GM12878 (cell line): ENCODE measurements around the gene OR13G1. TPM values are rescaled to one million over a fixed set of nuclear protein-coding genes. Genes with fewer than 3 reads are reported as not detected.

ENCODE experiments used
- ATAC-seq: fragments of 200-7000 bp; cut with Tn5 transposase; 3 replicates; pipeline ENCODE4 v1.9.1; 2020; ENCODE audit warnings: mild to moderate bottlenecking, moderate library complexity
- BruUV-seq: library from RNA; stranded (reverse); fragments of 400-500 nt; replicated peaks from 2 replicates; lab custom pipeline; 2021; lab: Mats Ljungman, UMichigan
- CTCF ChIA-PET: fragments of 300-600 bp; sonication (Branson Sonifier 250); formaldehyde crosslinking; extraction: SDS; loops from one replicate; lab custom pipeline; 2021; ENCODE audit warnings: inconsistent platforms; lab: Yijun Ruan, JAX
- POLR2A ChIA-PET: fragments of 350-600 bp; formaldehyde crosslinking; extraction: SDS; loops from one replicate; lab custom pipeline; 2021; ENCODE audit warnings: inconsistent platforms; lab: Charles Lee
- RAD21 ChIA-PET: fragments of 300-600 bp; sonication (Branson Sonifier 250); formaldehyde crosslinking; loops from one replicate; lab custom pipeline; 2023; ENCODE audit warnings: antibody characterized with exemption; ENCODE audit not compliant: unreplicated experiment; lab: Charles Lee
- SMC1A ChIA-PET: fragments of 300-600 bp; sonication (Branson Sonifier 250); formaldehyde crosslinking; loops from one replicate; lab custom pipeline; 2023; ENCODE audit not compliant: unreplicated experiment, uncharacterized antibody; lab: Charles Lee
- DNase-seq: peaks from one replicate; pipeline ENCODE4 v3.0.0-alpha.2; 2011; ENCODE audit warnings: low read depth, low spot score
- FAIRE-seq: peaks from 3 replicates; lab custom pipeline; 2011; peaks lifted over from hg19 to GRCh38; lab: Jason Lieb, UNC
- H2AFZ ChIP-seq: 2 replicates; pipeline ENCODE4 v1.6.0; 2011; ENCODE audit warnings: low read depth, low read length, control low read depth; ENCODE audit not compliant: control insufficient read depth
- H3K27ac ChIP-seq: 2 replicates; pipeline ENCODE4 v1.5.1; 2011; ENCODE audit warnings: control low read depth; ENCODE audit not compliant: control insufficient read depth, insufficient read depth
- H3K27me3 ChIP-seq, 2 experiments: replicated peaks in 1 of 2; 2 replicates each; pipeline versions ENCODE4 v1.6.0 to v1.6.1; 2011; ENCODE audit warnings: low read length in 1 of 2; ENCODE audit not compliant: control insufficient read depth in 2 of 2, insufficient read depth in 2 of 2
- H3K36me3 ChIP-seq, 2 experiments: 2 replicates each; pipeline ENCODE4 v1.5.1; 2011; ENCODE audit warnings: low read length in 1 of 2; ENCODE audit not compliant: control insufficient read depth in 2 of 2, insufficient read depth in 2 of 2
- H3K4me1 ChIP-seq: 2 replicates; pipeline ENCODE4 v1.6.1; 2011; ENCODE audit warnings: mild to moderate bottlenecking, low read length, moderate library complexity, mixed read lengths; ENCODE audit not compliant: control insufficient read depth, insufficient read depth
- H3K4me2 ChIP-seq: 2 replicates; pipeline ENCODE4 v1.6.0; 2011; ENCODE audit warnings: control low read depth; ENCODE audit not compliant: control insufficient read depth, insufficient read depth
- H3K4me3 ChIP-seq: fragments of 200-600 bp; sonication (generic); 2 replicates; pipeline ENCODE4 v1.5.1; 2016
- H3K79me2 ChIP-seq: 2 replicates; pipeline ENCODE4 v1.6.0; 2011; ENCODE audit warnings: low read length; ENCODE audit not compliant: control insufficient read depth, insufficient read depth
- H3K9ac ChIP-seq: 2 replicates; pipeline ENCODE4 v1.8.0; 2011; ENCODE audit warnings: low read length, control low read depth, mixed read lengths; ENCODE audit not compliant: control insufficient read depth, insufficient read depth
- H3K9me3 ChIP-seq: replicated peaks from 3 replicates; pipeline ENCODE4 v1.5.1; 2011; ENCODE audit warnings: mild to moderate bottlenecking, low read length; ENCODE audit not compliant: control insufficient read depth, insufficient read depth
- H4K20me1 ChIP-seq: 2 replicates; pipeline ENCODE4 v1.6.0; 2011; ENCODE audit not compliant: control insufficient read depth, insufficient read depth
- BRCA1 ChIP-seq: IDR thresholded peaks from 2 replicates; pipeline ENCODE4 v1.6.1; 2011; ENCODE audit warnings: low read depth, low read length, improper control_type of control experiment
- CBX5 ChIP-seq: sonication (generic); IDR thresholded peaks from 2 replicates; pipeline ENCODE4 v1.6.1; 2016; ENCODE audit warnings: low read depth, moderate library complexity, mild to moderate bottlenecking, inconsistent platforms
- CHD1 ChIP-seq: IDR thresholded peaks from 2 replicates; pipeline ENCODE4 v1.6.1; 2012; ENCODE audit warnings: low read depth, low read length, improper control_type of control experiment
- KLF5 ChIP-seq: fragments of 450-650 bp; IDR thresholded peaks from 2 replicates; pipeline ENCODE4 v1.6.1; 2014; ENCODE audit warnings: mild to moderate bottlenecking; ENCODE audit not compliant: partially characterized antibody
- MTA2 ChIP-seq: fragments of 450-650 bp; IDR thresholded peaks from 2 replicates; pipeline ENCODE4 v1.6.1; 2016; ENCODE audit warnings: low read depth, mild to moderate bottlenecking, moderate library complexity
- MYC ChIP-seq: IDR thresholded peaks from 2 replicates; pipeline ENCODE4 v1.6.1; 2011; ENCODE audit warnings: mild to moderate bottlenecking, low read length, moderate library complexity, inconsistent platforms; ENCODE audit not compliant: insufficient read depth, insufficient replicate concordance, insufficient read length, severe bottlenecking
- NBN ChIP-seq: fragments of 450-650 bp; IDR thresholded peaks from 2 replicates; pipeline ENCODE4 v1.6.1; 2016
- RAD21 ChIP-seq: IDR thresholded peaks from 2 replicates; pipeline ENCODE4 v1.6.1; 2011; ENCODE audit warnings: mild to moderate bottlenecking, low read depth, low read length, moderate library complexity; ENCODE audit not compliant: insufficient read depth
- RB1 ChIP-seq: fragments of 450-650 bp; formaldehyde crosslinking; IDR thresholded peaks from 2 replicates; pipeline ENCODE4 v1.6.1; 2017; ENCODE audit warnings: mild to moderate bottlenecking, borderline replicate concordance
- SIX5 ChIP-seq: IDR thresholded peaks from 2 replicates; pipeline ENCODE4 v1.6.1; 2011; ENCODE audit warnings: mild to moderate bottlenecking, low read depth, low read length, moderate library complexity; ENCODE audit not compliant: severe bottlenecking
- SP1 ChIP-seq: IDR thresholded peaks from one replicate; pipeline ENCODE4 v1.6.1; 2011; ENCODE audit warnings: low read depth, low read length
- SREBF2 ChIP-seq: IDR thresholded peaks from 2 replicates; pipeline ENCODE4 v1.6.1; 2012; ENCODE audit warnings: mild to moderate bottlenecking, low read length
- ZNF217 ChIP-seq: fragments of 450-650 bp; IDR thresholded peaks from 2 replicates; pipeline ENCODE4 v1.6.1; 2017; ENCODE audit warnings: antibody characterized with exemption, mild to moderate bottlenecking
- ZSCAN29 ChIP-seq: fragments of 450-650 bp; IDR thresholded peaks from 2 replicates; pipeline ENCODE4 v1.6.1; 2017; ENCODE audit warnings: mild to moderate bottlenecking, moderate library complexity
- WGBS: methylation state at CpG from one replicate; pipeline ENCODE4 v1.1.6; 2016; ENCODE audit warnings: low lambda C conversion rate; ENCODE audit not compliant: insufficient replicate concordance, insufficient coverage; ENCODE audit errors: missing lambda C conversion rate; 5-methylcytosine and 5-hydroxymethylcytosine counted together
- in situ Hi-C: fragments of 300-500 bp; cut with MboI; formaldehyde crosslinking; loops from 9 replicates; pipeline ENCODE4 v1.14.3; 2018; ENCODE audit warnings: mixed read lengths
- intact Hi-C: fragments of 100-400 bp; cut with micrococcal nuclease; formaldehyde crosslinking; loops from one replicate; pipeline ENCODE4 v1.14.2; 2022; ENCODE audit not compliant: unreplicated experiment
- polyA plus RNA-seq, 11 experiments: library from polyadenylated mRNA; depleted of rRNA in 4 of 11; unstranded in 6 of 11; stranded (reverse) in 5 of 11; fragments of >200 nt; fragmentation: Nextera tagmentation in 4 of 11; fragmentation: Illumina TruSeq in 1 of 11; extraction: Ambion mirVana in 4 of 11; extraction: Trizol in 1 of 11; gene quantifications; 1 replicate in 1 of 11; 2 replicates in 10 of 11; pipeline versions ENCODE4 v1.2.1 to v1.2.3, GENCODE V29; 2011 to 2016; ENCODE audit warnings: inconsistent platforms in 2 of 11, missing spikeins in 2 of 11, low read depth in 1 of 11
- total RNA-seq, 4 experiments: library from RNA; depleted of rRNA in 3 of 4; stranded (reverse); fragments of >200 nt in 3 of 4; fragmentation: Illumina TruSeq in 1 of 4; extraction: Trizol in 1 of 4; gene quantifications; 2 replicates each; pipeline versions ENCODE4 v1.2.1 to v1.2.3, GENCODE V29; 2013 to 2021
- TF ChIP-seq, protein P1 (sequence below): IDR thresholded peaks from 2 replicates; pipeline ENCODE4 v1.6.1; 2011; ENCODE audit warnings: low read depth, low read length, improper control_type of control experiment, borderline replicate concordance
- TF ChIP-seq, protein P2 (sequence below): fragments of 450-650 bp; IDR thresholded peaks from 2 replicates; pipeline ENCODE4 v1.6.1; 2017; ENCODE audit warnings: mild to moderate bottlenecking, moderate library complexity
- TF ChIP-seq, protein P3 (sequence below): IDR thresholded peaks from 2 replicates; pipeline ENCODE4 v1.6.1; 2012; ENCODE audit warnings: low read depth, low read length, improper control_type of control experiment

The OR13G1 gene
- total and polyA plus RNA-seq, 10 of the 15 experiments (the other 5 are each of a cell fraction or from before 2014, with no cell fraction given): not detected

DNA sequence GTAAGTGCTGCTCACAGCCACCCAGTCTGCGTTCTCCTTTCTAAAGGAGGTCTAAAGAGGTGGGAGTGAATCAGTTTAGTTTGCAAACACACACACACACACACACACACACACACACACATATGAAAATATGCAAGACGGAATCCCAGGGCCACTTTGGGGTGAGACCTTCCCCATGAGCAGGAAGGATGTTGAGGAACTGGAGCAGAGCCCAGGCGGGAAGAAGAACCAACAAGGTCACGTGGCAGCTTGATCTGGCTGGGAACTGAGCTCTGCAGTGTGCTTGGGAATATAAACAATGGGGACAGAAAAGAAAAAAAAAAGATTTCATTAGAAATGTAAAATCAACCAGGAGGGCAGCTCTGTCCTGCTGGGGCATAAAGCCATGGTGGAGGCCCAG is 41.5 kb downstream of the OR13G1 start (continued):
- no peak for TF ChIP-seq SP1
- TF ChIP-seq, protein P1, sequence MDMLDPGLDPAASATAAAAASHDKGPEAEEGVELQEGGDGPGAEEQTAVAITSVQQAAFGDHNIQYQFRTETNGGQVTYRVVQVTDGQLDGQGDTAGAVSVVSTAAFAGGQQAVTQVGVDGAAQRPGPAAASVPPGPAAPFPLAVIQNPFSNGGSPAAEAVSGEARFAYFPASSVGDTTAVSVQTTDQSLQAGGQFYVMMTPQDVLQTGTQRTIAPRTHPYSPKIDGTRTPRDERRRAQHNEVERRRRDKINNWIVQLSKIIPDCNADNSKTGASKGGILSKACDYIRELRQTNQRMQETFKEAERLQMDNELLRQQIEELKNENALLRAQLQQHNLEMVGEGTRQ: no peak

DNA sequence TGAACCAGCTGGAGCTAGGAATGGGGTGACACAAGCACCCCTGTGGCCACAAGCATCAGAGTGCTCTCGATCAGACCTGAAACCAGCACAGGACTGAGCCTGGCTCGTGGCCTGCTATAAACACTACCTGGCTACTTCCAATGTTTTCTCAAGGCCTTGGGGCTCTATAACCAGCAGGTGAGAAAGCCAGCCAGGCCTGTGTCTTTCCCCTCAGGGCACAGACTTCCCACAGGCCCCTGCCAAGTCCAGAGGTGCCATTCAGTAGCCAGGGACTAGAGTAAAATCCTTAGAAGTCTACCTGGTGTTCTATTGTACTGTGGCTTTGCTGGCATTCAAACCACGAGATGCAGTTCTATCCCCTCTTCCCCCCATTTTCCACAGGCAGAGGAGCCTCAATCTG is 51.6 kb downstream of the OR13G1 start:
- ATAC-seq: no peak
- Histone ChIP-seq H3K4me3 (no peak overlapping the region), H3K4me1 (no peaks in the 10 kb centered on the region), H3K4me2 (no peak overlapping the region)
- no peak for TF ChIP-seq ZSCAN29
- TF ChIP-seq BRCA1: no peak
- no peak for TF ChIP-seq CHD1
- no peak for TF ChIP-seq ZNF217
- no peak for TF ChIP-seq SIX5
- TF ChIP-seq, protein P2, sequence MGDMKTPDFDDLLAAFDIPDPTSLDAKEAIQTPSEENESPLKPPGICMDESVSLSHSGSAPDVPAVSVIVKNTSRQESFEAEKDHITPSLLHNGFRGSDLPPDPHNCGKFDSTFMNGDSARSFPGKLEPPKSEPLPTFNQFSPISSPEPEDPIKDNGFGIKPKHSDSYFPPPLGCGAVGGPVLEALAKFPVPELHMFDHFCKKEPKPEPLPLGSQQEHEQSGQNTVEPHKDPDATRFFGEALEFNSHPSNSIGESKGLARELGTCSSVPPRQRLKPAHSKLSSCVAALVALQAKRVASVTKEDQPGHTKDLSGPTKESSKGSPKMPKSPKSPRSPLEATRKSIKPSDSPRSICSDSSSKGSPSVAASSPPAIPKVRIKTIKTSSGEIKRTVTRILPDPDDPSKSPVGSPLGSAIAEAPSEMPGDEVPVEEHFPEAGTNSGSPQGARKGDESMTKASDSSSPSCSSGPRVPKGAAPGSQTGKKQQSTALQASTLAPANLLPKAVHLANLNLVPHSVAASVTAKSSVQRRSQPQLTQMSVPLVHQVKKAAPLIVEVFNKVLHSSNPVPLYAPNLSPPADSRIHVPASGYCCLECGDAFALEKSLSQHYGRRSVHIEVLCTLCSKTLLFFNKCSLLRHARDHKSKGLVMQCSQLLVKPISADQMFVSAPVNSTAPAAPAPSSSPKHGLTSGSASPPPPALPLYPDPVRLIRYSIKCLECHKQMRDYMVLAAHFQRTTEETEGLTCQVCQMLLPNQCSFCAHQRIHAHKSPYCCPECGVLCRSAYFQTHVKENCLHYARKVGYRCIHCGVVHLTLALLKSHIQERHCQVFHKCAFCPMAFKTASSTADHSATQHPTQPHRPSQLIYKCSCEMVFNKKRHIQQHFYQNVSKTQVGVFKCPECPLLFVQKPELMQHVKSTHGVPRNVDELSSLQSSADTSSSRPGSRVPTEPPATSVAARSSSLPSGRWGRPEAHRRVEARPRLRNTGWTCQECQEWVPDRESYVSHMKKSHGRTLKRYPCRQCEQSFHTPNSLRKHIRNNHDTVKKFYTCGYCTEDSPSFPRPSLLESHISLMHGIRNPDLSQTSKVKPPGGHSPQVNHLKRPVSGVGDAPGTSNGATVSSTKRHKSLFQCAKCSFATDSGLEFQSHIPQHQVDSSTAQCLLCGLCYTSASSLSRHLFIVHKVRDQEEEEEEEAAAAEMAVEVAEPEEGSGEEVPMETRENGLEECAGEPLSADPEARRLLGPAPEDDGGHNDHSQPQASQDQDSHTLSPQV: no peak
- no peak for TF ChIP-seq RB1
- TF ChIP-seq CBX5: no peak
- no peak for TF ChIP-seq SREBF2
- TF ChIP-seq NBN: no peak
- TF ChIP-seq RAD21: no peak
- TF ChIP-seq KLF5: no peak
- TF ChIP-seq, protein P3, sequence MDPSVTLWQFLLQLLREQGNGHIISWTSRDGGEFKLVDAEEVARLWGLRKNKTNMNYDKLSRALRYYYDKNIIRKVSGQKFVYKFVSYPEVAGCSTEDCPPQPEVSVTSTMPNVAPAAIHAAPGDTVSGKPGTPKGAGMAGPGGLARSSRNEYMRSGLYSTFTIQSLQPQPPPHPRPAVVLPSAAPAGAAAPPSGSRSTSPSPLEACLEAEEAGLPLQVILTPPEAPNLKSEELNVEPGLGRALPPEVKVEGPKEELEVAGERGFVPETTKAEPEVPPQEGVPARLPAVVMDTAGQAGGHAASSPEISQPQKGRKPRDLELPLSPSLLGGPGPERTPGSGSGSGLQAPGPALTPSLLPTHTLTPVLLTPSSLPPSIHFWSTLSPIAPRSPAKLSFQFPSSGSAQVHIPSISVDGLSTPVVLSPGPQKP: no peak
- no peak for TF ChIP-seq MYC
- TF ChIP-seq MTA2: no peak
- TF ChIP-seq, all 136 proteins: peak for 0
- CTCF ChIA-PET: no interaction called here
- Histone ChIP-seq H3K27ac (no peak overlapping the region), H3K79me2 (no peaks in the 10 kb centered on the region), H2AFZ (no peak overlapping the region), H3K9ac (no peak overlapping the region), H4K20me1 (no peaks in the 10 kb centered on the region), H3K9me3 (no peaks in the 10 kb centered on the region), H3K27me3 (no peaks in the 10 kb centered on the region), H3K36me3 (no peaks in the 10 kb centered on the region)
- FAIRE-seq: no peak
- RAD21 ChIA-PET: no interaction called here
- POLR2A ChIA-PET: no interaction called here
- intact Hi-C loops: no loop called here
- WGBS: 8% methylated on average over 3 of the region's 3 CpGs
- in situ Hi-C loops: no loop called here
- no TSS peak for BruUV-seq
- SMC1A ChIA-PET: no interaction called here
- no peak for DNase-seq
